ENCODE measurements around the gene PIP4K2B. TPM values are rescaled to one million over a fixed set of nuclear protein-coding genes. Genes with fewer than 3 reads are reported as not detected.
"Not testable (repeated sequence)": the region's sequence is repeated elsewhere in the genome, so short reads cannot be mapped to it uniquely, and the experiment has no call there.

PIP4K2B gene
- total RNA-seq, 1 donor from 2014 or later: 58.5 TPM

- ATAC-seq (no peak), DNase-seq (ENCODE audit: low spot score) (no peak)
- intact Hi-C loops (cut with DNase I): loop anchor here (5.0 kb wide), 1 partner anchor 57 kb away; no protein-coding TSS in a partner anchor
Measured at GRCh38 chr17:38733982-38734973, 65.1 kb downstream of the PIP4K2B start.

GRCh38 chr17:38733282-38733981, 65.9 kb downstream of the PIP4K2B start:
- intact Hi-C loops (cut with DNase I): loop anchor here (5.0 kb wide), 1 partner anchor 56 kb away; no protein-coding TSS in a partner anchor
- no peak for ATAC-seq
- no peak for DNase-seq (ENCODE audit: low spot score)

- ATAC-seq: no peak
- intact Hi-C loops (cut with DNase I): loop anchor here (5.0 kb wide), 1 partner anchor 55 kb away; no protein-coding TSS in a partner anchor
- DNase-seq (ENCODE audit: low spot score): no peak
Measured at GRCh38 chr17:38732376-38733281, 66.7 kb downstream of the PIP4K2B start.

- ATAC-seq (no peak), DNase-seq (ENCODE audit: low spot score) (no peak)
- intact Hi-C loops (cut with DNase I): loop anchor here (5.0 kb wide), 1 partner anchor 54 kb away; no protein-coding TSS in a partner anchor
Measured at GRCh38 chr17:38731526-38732294, 67.6 kb downstream of the PIP4K2B start.

GRCh38 chr17:38730526-38731379, 68.6 kb downstream of the PIP4K2B start:
- DNase-seq (ENCODE audit: low spot score): peak; percentile 84
- intact Hi-C loops (cut with DNase I): loop anchor here (5.0 kb wide), 1 partner anchor 53 kb away; no protein-coding TSS in a partner anchor
- ATAC-seq: peak; percentile 52

GRCh38 chr17:38729886-38730525, 69.3 kb downstream of the PIP4K2B start, which contains the start of gene CISD3:
TSS of gene CISD3 (plus strand) at chr17:38730341. CDS start at chr17:38730359, 18 bp downstream.
- intact Hi-C loops (cut with DNase I): loop anchor here (5.0 kb wide), 1 partner anchor 53 kb away; no protein-coding TSS in a partner anchor
- ATAC-seq (peak; percentile 83), DNase-seq (ENCODE audit: low spot score) (peak; percentile 91)

- intact Hi-C loops (cut with DNase I): no loop called here
- DNase-seq (ENCODE audit: low spot score): no peak
- ATAC-seq: no peak
Measured at GRCh38 chr17:38729368-38729885, 69.9 kb downstream of the PIP4K2B start.

GRCh38 chr17:38728290-38728831, 71.0 kb downstream of the PIP4K2B start:
- ATAC-seq (no peak), DNase-seq (ENCODE audit: low spot score) (no peak)
- intact Hi-C loops (cut with DNase I): no loop called here

GRCh38 chr17:38727736-38728135, 71.6 kb downstream of the PIP4K2B start:
- no peak for DNase-seq (ENCODE audit: low spot score)
- intact Hi-C loops (cut with DNase I): no loop called here
- ATAC-seq: no peak

GRCh38 chr17:38726145-38726544, 73.2 kb downstream of the PIP4K2B start:
- DNase-seq (ENCODE audit: low spot score); ATAC-seq; intact Hi-C loops (cut with DNase I): not testable (repeated sequence)

GRCh38 chr17:38725066-38725465, 74.3 kb downstream of the PIP4K2B start:
- intact Hi-C loops (cut with DNase I): no loop called here
- DNase-seq (ENCODE audit: low spot score) (no peak), ATAC-seq (no peak)

- peak; percentile 80 for DNase-seq (ENCODE audit: low spot score)
- intact Hi-C loops (cut with DNase I): no loop called here
Measured at GRCh38 chr17:38724337-38724988, 74.9 kb downstream of the PIP4K2B start.

GRCh38 chr17:38721802-38722201, 77.6 kb downstream of the PIP4K2B start:
- ATAC-seq (no peak), DNase-seq (ENCODE audit: low spot score) (no peak)
- intact Hi-C loops (cut with DNase I): no loop called here

More at GRCh38 chr17:38724337-38724988, 74.9 kb downstream of the PIP4K2B start:
- peak; percentile 53 for ATAC-seq

- intact Hi-C loops (cut with DNase I): no loop called here
- DNase-seq (ENCODE audit: low spot score) (no peak), ATAC-seq (no peak)
Measured at GRCh38 chr17:38720941-38721340, 78.4 kb downstream of the PIP4K2B start.

GRCh38 chr17:38719943-38720641, 79.3 kb downstream of the PIP4K2B start:
- no peak for ATAC-seq
- intact Hi-C loops (cut with DNase I): no loop called here
- DNase-seq (ENCODE audit: low spot score): no peak
